GM19099 (cell line): Measurements from ENCODE around the gene SGMS1.

Experiments
- POLR2A ChIP-seq: IDR thresholded peaks from 3 replicates; pipeline ENCODE4 v1.6.1; 2011; ENCODE audit warnings: low read depth; ENCODE audit not compliant: insufficient read length; ENCODE audit errors: extremely low read depth

The SGMS1 gene

DNA sequence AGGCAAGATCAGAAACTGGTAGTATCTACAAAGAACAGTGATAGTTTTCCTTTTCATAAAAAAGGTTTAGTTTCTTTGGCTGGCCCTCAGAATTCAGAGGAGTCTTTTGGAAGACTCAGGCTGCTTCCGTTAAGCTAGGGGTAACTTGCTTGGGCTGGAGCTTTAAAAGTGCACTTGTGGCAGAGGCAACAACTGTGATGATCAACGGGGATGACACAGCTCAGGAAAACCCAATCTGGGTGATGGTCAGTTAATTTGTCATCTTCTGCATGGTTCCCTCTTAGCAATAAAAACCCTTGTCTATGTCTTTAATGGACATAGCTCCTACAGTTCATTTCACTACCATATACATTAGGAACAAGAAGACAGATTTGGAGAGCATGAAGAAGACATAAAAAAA lies 46.7 kb downstream of the SGMS1 start:
- no peak for TF ChIP-seq POLR2A

DNA sequence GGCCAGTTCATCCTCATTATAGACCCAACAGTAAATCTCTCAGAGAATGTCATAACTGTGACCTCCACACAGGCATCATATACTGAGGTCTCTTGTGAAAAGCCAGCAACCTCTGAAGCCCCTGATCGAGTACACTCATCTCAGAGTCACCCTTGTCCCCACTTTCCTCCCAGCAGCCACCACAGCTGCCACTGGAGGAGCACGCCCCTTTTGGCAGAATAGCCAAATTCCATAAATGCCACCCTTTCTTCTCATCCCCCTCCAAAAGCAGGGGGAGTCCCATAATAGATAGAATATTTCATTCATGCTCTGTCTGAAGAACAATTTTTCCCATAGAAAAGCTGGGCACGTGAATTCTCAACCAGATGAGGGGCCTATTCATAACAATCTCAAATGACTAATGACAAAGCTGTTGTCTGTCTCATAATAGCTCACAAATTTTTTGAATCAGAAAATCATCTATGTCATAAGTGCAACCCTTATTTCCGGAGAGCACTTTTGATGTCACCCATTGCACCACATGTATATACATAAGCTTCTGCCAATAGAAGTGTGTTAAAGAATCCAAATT lies 47.4 kb downstream of the SGMS1 start:
- no peak for TF ChIP-seq POLR2A

DNA sequence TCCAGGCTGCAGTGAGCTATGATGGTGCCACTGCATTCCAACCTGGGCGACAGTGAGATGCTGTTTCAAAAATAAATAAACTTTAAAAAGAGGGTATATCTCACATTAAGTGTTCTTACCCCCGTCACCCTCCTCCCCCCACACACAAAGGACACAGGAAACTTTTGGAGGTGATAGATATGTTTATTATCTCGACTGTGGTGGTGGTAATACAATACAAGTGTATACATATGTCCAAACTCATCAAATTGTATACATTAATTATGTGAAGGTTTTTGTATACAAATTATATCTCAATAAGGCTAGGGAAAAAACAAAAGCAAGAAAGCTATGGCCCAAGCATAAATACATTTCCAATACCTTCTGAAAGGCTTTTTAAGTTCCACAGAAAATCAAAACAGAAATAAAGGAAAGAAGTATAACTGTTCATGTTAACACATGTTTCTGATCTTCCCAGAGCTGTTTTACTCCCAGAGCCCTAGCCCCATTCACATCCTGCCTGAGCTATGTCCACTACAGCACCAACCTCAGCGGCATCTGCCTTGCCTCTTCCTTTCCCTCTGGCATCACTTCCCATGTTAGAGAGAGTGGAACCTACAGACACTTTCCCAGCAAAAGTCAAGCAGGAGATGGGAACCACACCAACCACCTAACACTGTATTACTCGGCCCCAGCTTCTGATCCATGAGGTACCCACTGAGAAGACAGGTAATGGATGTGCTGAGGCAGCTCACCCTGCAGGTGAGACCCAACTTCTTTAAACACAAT lies 48.1 kb downstream of the SGMS1 start:
- TF ChIP-seq POLR2A: no peak

GRCh38 chr10:50574931-50575330 lies 48.8 kb downstream of the SGMS1 start:
- no peak for TF ChIP-seq POLR2A

DNA sequence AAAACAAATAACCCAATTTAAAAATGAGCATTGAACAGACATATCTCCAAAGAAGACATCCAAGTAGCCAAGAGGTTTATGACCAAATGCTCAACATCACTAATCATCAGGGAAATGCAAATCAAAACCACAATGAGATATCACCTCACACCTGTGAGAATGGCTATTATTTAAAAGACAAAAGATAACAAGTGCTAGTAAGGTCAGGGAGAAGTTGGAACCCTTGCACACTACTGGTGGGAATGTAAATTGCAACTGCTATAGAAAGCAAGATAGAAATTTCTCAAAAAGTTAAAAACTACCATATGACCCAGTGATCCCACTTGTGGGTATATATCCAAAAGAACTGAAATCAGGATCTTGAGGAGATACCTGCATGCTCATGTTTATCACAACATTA lies 49.5 kb downstream of the SGMS1 start:
- no peak for TF ChIP-seq POLR2A

DNA sequence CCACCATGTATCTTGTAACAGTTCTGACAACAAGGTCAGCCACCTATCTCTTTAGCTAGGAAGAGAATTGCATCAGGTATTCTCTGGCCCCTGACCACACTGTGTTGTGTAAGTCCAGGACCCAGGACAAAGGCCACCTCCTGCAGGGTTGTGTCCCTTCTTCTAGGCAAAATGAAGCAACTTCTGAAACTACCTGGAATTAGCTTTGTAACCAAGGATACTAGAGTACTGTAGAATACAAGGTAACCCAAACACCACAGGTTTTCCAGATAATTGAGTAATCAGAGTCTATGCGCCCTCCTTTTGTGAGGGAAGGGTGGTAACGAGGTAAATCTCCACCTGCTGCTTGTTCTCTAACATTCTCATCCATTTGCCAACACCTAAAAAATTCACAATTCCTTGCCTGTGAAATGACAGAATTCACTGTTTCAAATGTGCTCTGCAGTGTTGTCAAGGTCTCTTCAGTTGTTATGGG lies 51.7 kb downstream of the SGMS1 start:
- no peak for TF ChIP-seq POLR2A

DNA sequence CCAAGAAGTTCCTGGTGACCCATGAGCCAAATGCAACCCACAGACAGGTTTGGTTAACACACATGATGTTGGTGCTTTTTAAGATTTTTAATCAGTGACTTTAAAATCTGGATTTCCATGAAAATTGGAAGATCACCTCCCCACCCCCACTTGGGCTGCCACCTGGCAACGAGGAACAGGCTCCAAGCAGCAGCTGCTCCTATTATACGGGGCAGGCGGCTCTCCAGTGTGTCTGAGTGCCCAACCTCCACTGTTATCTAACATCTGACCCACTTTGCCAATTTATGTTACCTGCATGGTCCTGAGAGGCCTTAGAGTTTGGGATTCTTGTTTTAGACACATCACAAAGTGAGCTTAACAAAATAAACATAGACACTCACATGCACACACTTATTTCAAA lies 56.4 kb downstream of the SGMS1 start:
- TF ChIP-seq POLR2A: no peak

GRCh38 chr10:50566150-50566549 lies 57.6 kb downstream of the SGMS1 start:
- no peak for TF ChIP-seq POLR2A

GRCh38 chr10:50565301-50566083 lies 58.3 kb downstream of the SGMS1 start:
- TF ChIP-seq POLR2A: no peak

DNA sequence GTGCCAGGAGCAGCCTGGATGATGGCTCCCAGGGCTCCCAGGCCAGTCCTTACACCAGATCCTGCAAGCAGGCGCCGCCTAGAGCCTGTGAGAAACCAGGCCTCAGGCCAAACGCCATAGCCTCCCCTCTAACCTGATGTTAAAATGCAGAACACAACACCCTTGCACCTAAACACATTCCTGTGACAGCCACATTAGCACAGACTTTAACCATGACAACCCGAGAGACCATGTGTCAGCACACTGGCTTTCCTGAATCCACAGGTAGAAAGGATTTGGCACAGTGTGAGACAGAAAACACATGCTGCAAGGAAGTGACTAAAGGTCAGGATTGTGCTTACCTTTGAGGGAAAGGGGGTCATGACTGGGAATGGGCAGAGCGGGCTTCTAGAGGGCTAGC lies 59.9 kb downstream of the SGMS1 start:
- no peak for TF ChIP-seq POLR2A

DNA sequence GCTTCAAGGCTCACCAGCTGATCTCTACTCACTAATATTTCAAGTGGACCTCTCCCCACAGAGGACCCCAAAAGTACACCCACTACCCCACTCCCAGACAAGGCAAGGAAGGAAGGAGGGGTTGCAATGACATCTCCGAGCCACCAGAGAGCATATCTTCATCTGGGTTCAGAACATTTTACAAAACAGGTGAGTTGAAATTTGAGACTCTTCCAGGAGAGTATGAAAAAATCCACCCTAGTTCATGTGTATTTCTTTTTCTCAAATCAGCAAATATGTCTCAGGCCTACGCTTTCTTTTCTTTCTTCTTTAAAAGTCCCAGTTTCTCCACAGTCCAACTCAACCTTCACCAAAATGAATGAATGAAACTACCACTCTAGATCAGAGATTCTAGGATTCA lies 61.9 kb downstream of the SGMS1 start:
- no peak for TF ChIP-seq POLR2A

GRCh38 chr10:50561266-50561665 lies 62.5 kb downstream of the SGMS1 start:
- TF ChIP-seq POLR2A: no peak

- TF ChIP-seq POLR2A: no peak
Observed at GRCh38 chr10:50560370-50560769, 63.4 kb downstream of the SGMS1 start.

DNA sequence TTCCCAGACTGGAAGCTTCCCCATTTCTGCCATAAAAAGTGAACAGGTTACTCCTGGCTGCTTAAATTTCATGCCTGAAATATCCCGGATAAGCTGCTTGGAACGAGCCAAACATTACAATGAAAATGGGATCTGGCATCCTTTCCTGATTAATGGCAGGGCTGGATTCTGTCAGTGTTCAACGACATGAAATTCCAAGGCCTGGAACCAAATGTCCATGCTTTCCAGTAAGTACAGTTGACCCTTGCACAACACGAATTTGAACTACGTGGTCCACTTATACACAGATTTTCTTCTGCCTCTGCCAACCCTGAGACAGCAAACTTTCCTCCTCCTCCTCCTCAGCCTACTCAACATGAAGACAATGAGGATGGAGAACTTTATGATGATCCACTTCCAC lies 65.4 kb downstream of the SGMS1 start:
- no peak for TF ChIP-seq POLR2A

DNA sequence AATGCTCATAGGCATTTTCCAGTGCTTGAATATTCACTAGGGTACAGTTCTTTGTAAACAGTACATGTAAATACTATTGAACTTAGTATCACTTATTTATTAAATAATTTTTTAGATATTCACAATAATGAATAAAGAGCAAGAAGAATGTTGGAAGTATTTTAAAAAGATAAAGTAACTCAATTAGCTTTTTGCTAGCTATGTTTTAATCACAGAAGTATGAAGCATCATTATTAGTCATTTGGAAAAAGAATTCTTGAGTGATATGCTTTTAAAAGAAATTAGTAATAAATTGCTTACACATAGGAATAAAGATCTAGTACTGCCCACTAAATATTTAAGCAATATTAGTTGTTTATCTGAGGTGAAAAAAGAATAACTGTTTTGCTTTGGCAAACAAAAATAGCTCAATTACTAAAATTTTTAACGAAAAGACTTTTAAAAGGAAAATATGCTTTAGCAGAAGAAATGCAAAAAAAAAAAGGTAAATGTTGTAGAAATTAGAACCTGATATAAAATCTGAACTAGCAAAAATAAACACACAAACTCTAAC lies 66.5 kb downstream of the SGMS1 start:
- no peak for TF ChIP-seq POLR2A
